Endothelial cell of umbilical vein (primary cell): Measurements from ENCODE around the gene DDOST. TPM values are rescaled to one million over a fixed set of nuclear protein-coding genes. Genes with fewer than 3 reads are reported as not detected.

Source experiments
- BruUV-seq: library from RNA; stranded (reverse); fragments of 400-500 nt; replicated peaks from 2 replicates; lab custom pipeline; 2021; lab: Mats Ljungman, UMichigan
- CTCF ChIA-PET: fragments of 300-600, 350-600 bp; sonication (Branson Sonifier 250); formaldehyde crosslinking; loops from one replicate; lab custom pipeline; 2021; ENCODE audit warnings: antibody characterized with exemption, inconsistent platforms; lab: Charles Lee
- POLR2A ChIA-PET: fragments of 300-600, 350-600 bp; sonication (Branson Sonifier 250); formaldehyde crosslinking; loops from one replicate; lab custom pipeline; 2021; ENCODE audit warnings: antibody characterized with exemption, inconsistent platforms; lab: Charles Lee
- DNase-seq: peaks from one replicate; pipeline ENCODE4 v3.0.0-alpha.2; 2011; ENCODE audit warnings: low read depth, low spot score
- FAIRE-seq: peaks from 2 replicates; lab custom pipeline; 2011; peaks lifted over from hg19 to GRCh38; lab: Jason Lieb, UNC
- H2AFZ ChIP-seq: 2 replicates; pipeline ENCODE4 v1.6.0; 2012; ENCODE audit warnings: low read depth, low read length, control low read depth, inconsistent platforms
- H3K27ac ChIP-seq: 2 replicates; pipeline ENCODE4 v1.5.1; 2011; ENCODE audit warnings: low read depth, mild to moderate bottlenecking, control low read depth, low read length, moderate library complexity; ENCODE audit not compliant: insufficient read depth
- H3K27me3 ChIP-seq, 2 experiments: 2 replicates each; pipeline versions ENCODE4 v1.6.0 to v1.6.1; 2011; ENCODE audit warnings: low read length in 2 of 2, mixed read lengths in 1 of 2; ENCODE audit not compliant: control insufficient read depth in 2 of 2, insufficient read depth in 2 of 2
- H3K36me3 ChIP-seq, 2 experiments: 2 replicates in 1 of 2; 3 replicates in 1 of 2; pipeline ENCODE4 v1.5.1; 2011; ENCODE audit warnings: low read length in 2 of 2, mild to moderate bottlenecking in 1 of 2, moderate library complexity in 1 of 2; ENCODE audit not compliant: control insufficient read depth in 2 of 2, insufficient read depth in 2 of 2; ENCODE audit errors: extremely low read depth in 1 of 2
- H3K4me1 ChIP-seq: 3 replicates; pipeline ENCODE4 v1.5.1; 2011; ENCODE audit warnings: mild to moderate bottlenecking, low read length; ENCODE audit not compliant: control insufficient read depth, insufficient read depth; ENCODE audit errors: extremely low read depth
- H3K4me2 ChIP-seq: 2 replicates; pipeline ENCODE4 v1.6.1; 2011; ENCODE audit warnings: low read length, control low read depth, mixed read lengths; ENCODE audit not compliant: insufficient read depth
- H3K4me3 ChIP-seq, 3 experiments: fragments of 200-600 bp in 1 of 3; sonication (generic), shearing (Covaris generic) in 1 of 3; replicated peaks in 1 of 3; 2 replicates each; pipeline ENCODE4 v1.5.1; 2011 to 2016; ENCODE audit warnings: control low read depth in 3 of 3, low read length in 3 of 3, mild to moderate bottlenecking in 2 of 3, inconsistent platforms in 1 of 3, low read depth in 1 of 3, moderate library complexity in 1 of 3; ENCODE audit not compliant: insufficient read depth in 1 of 3
- H3K79me2 ChIP-seq: 2 replicates; pipeline ENCODE4 v1.6.0; 2012; ENCODE audit warnings: low read length, inconsistent platforms; ENCODE audit not compliant: control insufficient read depth, insufficient read depth
- H3K9ac ChIP-seq: replicated peaks from 2 replicates; pipeline ENCODE3; 2011; ENCODE audit warnings: low read length, control low read depth; ENCODE audit not compliant: insufficient read depth; ENCODE audit errors: extremely low read depth
- H3K9me1 ChIP-seq: replicated peaks from 3 replicates; pipeline ENCODE4 v1.6.0; 2011; ENCODE audit warnings: mild to moderate bottlenecking, low read length; ENCODE audit not compliant: control insufficient read depth, insufficient read depth; ENCODE audit errors: extremely low read depth
- H3K9me3 ChIP-seq: replicated peaks from 2 replicates; pipeline ENCODE4 v1.5.1; 2012; ENCODE audit warnings: low read length, inconsistent platforms; ENCODE audit not compliant: control insufficient read depth, insufficient read depth
- H4K20me1 ChIP-seq: replicated peaks from 2 replicates; pipeline ENCODE3; 2011; ENCODE audit warnings: mild to moderate bottlenecking, low read length; ENCODE audit not compliant: control insufficient read depth, insufficient read depth; ENCODE audit errors: extremely low read depth
- EZH2 ChIP-seq: IDR thresholded peaks from 2 replicates; pipeline ENCODE4 v1.6.1; 2012; ENCODE audit warnings: borderline replicate concordance, low read depth, mild to moderate bottlenecking, moderate library complexity, low read length, inconsistent platforms; ENCODE audit not compliant: severe bottlenecking
- FOS ChIP-seq: IDR thresholded peaks from 2 replicates; pipeline ENCODE4 v1.6.1; 2011; ENCODE audit warnings: mild to moderate bottlenecking, low read length, moderate library complexity, borderline replicate concordance; ENCODE audit not compliant: insufficient read depth
- GATA2 ChIP-seq: IDR thresholded peaks from 2 replicates; pipeline ENCODE4 v1.7.0; 2011; ENCODE audit warnings: low read depth, mild to moderate bottlenecking, moderate library complexity, mixed read lengths, low read length; ENCODE audit not compliant: insufficient read length, insufficient read depth
- JUN ChIP-seq: IDR thresholded peaks from 2 replicates; pipeline ENCODE4 v1.6.1; 2011; ENCODE audit warnings: borderline replicate concordance, low read depth; ENCODE audit not compliant: insufficient read length, insufficient read depth
- MYC ChIP-seq: IDR thresholded peaks from one replicate; pipeline ENCODE4 v1.6.1; 2011; ENCODE audit warnings: mild to moderate bottlenecking, low read depth, low read length
- POLR2A ChIP-seq: IDR thresholded peaks from 2 replicates; pipeline ENCODE4 v1.6.1; 2012; ENCODE audit warnings: low read depth, mild to moderate bottlenecking, control low read depth, low read length
- POLR2AphosphoS5 ChIP-seq: IDR thresholded peaks from 2 replicates; pipeline ENCODE4 v1.6.1; 2012; ENCODE audit warnings: low read depth, mild to moderate bottlenecking, control low read depth, low read length, moderate library complexity; ENCODE audit not compliant: insufficient read depth
- dilution Hi-C: fragments of 300-500 bp; cut with MboI; formaldehyde crosslinking; loops from one replicate; pipeline ENCODE4 v1.15.0; 2019; ENCODE audit warnings: low sequenced_read_pairs; ENCODE audit not compliant: extremely low pct_ligation_motif_present
- intact Hi-C: fragments of 100-400 bp; cut with micrococcal nuclease; formaldehyde crosslinking; loops from one replicate; pipeline ENCODE4 v1.10.0; 2022
- polyA plus RNA-seq, 4 experiments: library from polyadenylated mRNA; depleted of rRNA in 3 of 4; stranded (reverse) in 3 of 4; unstranded in 1 of 4; fragments of >200 nt; gene quantifications; 2 replicates each; pipeline versions ENCODE4 v1.2.1 to v1.2.3, GENCODE V29; 2011 to 2012; ENCODE audit warnings: missing spikeins in 1 of 4
- total RNA-seq: library from RNA; stranded (reverse); gene quantifications from 2 replicates; pipeline ENCODE4 v1.2.3, GENCODE V29; 2021
- TF ChIP-seq, protein P1 (sequence below), 2 donors: IDR thresholded peaks; 1 replicate in 1 of 2; 2 replicates in 1 of 2; pipeline ENCODE4 v1.5.1; 2011; ENCODE audit warnings: low read length in 2 of 2, mild to moderate bottlenecking in 2 of 2, moderate library complexity in 2 of 2, control low read depth in 1 of 2, inconsistent platforms in 1 of 2, low read depth in 1 of 2; ENCODE audit not compliant: insufficient read depth in 1 of 2; ENCODE audit errors: extremely low read depth in 1 of 2
- TF ChIP-seq, protein P2 (sequence below): IDR thresholded peaks from 2 replicates; pipeline ENCODE4 v1.6.1; 2011; ENCODE audit not compliant: insufficient read depth, insufficient read length

Gene DDOST
- total and polyA plus RNA-seq, 2 donors (not counting 3 experiments of a cell fraction or from before 2014, with no cell fraction given) = 319 to 533 TPM

DNA sequence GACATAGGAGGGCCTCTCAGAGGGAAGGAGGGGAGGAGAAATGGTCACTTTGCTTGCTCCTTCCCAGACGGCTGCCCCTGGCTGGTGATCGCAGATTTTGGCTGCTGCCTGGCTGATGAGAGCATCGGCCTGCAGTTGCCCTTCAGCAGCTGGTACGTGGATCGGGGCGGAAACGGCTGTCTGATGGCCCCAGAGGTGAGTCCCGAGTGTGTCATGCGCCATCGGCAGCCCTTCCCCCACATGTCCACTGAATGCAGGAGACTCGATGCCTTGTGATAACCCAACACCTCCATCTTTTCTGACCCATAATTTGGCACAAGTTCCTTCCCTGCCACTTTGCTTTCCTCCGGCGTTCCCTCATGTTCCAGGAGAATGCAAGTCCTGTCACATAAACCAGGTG lies 12.7 kb downstream of the DDOST start:
- dilution Hi-C loops = no loop called here
- H3K79me2 ChIP-seq = no peaks in the 10 kb centered on the region
- no peak overlapping the region for H3K4me2 ChIP-seq
- ChIA-PET CTCF (no interaction called here), POLR2A (no interaction called here)
- H3K4me1 ChIP-seq = no peaks in the 10 kb centered on the region
- H3K9me1 ChIP-seq = no peaks in the 10 kb centered on the region
- no peak overlapping the region for H3K9ac ChIP-seq
- TF ChIP-seq FOS (no peak), POLR2AphosphoS5 (no peak), GATA2 (no peak)
- TF ChIP-seq, protein P1, sequence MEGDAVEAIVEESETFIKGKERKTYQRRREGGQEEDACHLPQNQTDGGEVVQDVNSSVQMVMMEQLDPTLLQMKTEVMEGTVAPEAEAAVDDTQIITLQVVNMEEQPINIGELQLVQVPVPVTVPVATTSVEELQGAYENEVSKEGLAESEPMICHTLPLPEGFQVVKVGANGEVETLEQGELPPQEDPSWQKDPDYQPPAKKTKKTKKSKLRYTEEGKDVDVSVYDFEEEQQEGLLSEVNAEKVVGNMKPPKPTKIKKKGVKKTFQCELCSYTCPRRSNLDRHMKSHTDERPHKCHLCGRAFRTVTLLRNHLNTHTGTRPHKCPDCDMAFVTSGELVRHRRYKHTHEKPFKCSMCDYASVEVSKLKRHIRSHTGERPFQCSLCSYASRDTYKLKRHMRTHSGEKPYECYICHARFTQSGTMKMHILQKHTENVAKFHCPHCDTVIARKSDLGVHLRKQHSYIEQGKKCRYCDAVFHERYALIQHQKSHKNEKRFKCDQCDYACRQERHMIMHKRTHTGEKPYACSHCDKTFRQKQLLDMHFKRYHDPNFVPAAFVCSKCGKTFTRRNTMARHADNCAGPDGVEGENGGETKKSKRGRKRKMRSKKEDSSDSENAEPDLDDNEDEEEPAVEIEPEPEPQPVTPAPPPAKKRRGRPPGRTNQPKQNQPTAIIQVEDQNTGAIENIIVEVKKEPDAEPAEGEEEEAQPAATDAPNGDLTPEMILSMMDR (IDR thresholded peaks at IDR 0.05; ENCODE audit: extremely low read depth in 1 of 2, insufficient read depth in 1 of 2, low read depth in 1 of 2, low read length in 2 of 2) = no peak
- H2AFZ ChIP-seq = no peak overlapping the region
- BruUV-seq = no TSS peak
- no peaks in the 10 kb centered on the region for H3K27me3 ChIP-seq
- peaks cover 13 to 46% of the 10 kb centered on the region in 2 experiments for H3K36me3 ChIP-seq
- H3K27ac ChIP-seq = no peak overlapping the region
- FAIRE-seq (no peak), DNase-seq (no peak)
- H3K4me3 ChIP-seq = no peak overlapping the region
- intact Hi-C loops = no loop called here
- no peaks in the 10 kb centered on the region for H4K20me1 ChIP-seq
- no peaks in the 10 kb centered on the region for H3K9me3 ChIP-seq

DNA sequence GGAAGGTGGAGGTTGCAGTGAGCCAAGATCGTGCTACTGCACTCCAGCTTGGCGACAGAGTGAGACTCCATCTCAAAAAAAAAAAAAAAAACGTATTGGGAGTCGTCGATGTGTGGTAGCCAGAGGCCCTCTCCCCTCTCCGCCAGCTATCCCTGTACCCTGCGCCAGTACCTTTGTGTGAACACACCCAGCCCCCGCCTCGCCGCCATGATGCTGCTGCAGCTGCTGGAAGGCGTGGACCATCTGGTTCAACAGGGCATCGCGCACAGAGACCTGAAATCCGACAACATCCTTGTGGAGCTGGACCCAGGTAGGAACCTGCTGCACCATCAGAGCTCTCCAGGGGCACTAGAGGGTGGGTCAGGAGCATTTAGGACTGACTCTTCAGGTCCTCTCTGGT lies 15.8 kb downstream of the DDOST start:
- H3K9ac ChIP-seq = no peak overlapping the region
- no peak overlapping the region for H3K4me3 ChIP-seq
- no peaks in the 10 kb centered on the region for H4K20me1 ChIP-seq
- dilution Hi-C loops = no loop called here
- CTCF ChIA-PET = interaction anchor here (0.9 to 1.6 kb wide), 2 partner anchors 12 to 70 kb away, joined by 5 to 12 read pairs; partner anchors contain the start of gene PINK1
- no peaks in the 10 kb centered on the region for H3K4me1 ChIP-seq
- H3K27ac ChIP-seq = no peak overlapping the region
- no peaks in the 10 kb centered on the region for H3K27me3 ChIP-seq
- no peaks in the 10 kb centered on the region for H3K79me2 ChIP-seq
- no TSS peak for BruUV-seq
- POLR2A ChIA-PET = no interaction called here
- intact Hi-C loops = no loop called here
- no peak overlapping the region for H3K4me2 ChIP-seq
- peaks cover 4 to 30% of the 10 kb centered on the region in 2 experiments for H3K36me3 ChIP-seq
- no peak for FAIRE-seq
- no peak for TF ChIP-seq MYC
- TF ChIP-seq POLR2AphosphoS5 = no peak
- TF ChIP-seq GATA2 = no peak
- TF ChIP-seq JUN = no peak
- no peak for TF ChIP-seq FOS
- TF ChIP-seq EZH2 = no peak
- no peak for TF ChIP-seq POLR2A
- TF ChIP-seq, protein P2, sequence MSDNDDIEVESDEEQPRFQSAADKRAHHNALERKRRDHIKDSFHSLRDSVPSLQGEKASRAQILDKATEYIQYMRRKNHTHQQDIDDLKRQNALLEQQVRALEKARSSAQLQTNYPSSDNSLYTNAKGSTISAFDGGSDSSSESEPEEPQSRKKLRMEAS = no peak
- TF ChIP-seq, protein P1 (IDR thresholded peaks at IDR 0.05; ENCODE audit: extremely low read depth in 1 of 2, insufficient read depth in 1 of 2, low read depth in 1 of 2, low read length in 2 of 2) = no peak
- DNase-seq = no peak
- H3K9me1 ChIP-seq = no peaks in the 10 kb centered on the region
- no peaks in the 10 kb centered on the region for H3K9me3 ChIP-seq
- H2AFZ ChIP-seq = no peak overlapping the region
